GM06990 (cell line): ENCODE measurements around the gene RBFOX1.

Experiments used
- DNase-seq: peaks from one replicate; pipeline ENCODE4 v3.0.0-alpha.2; 2011; ENCODE audit not compliant: insufficient read length; ENCODE audit errors: extremely low read depth
- H3K27me3 ChIP-seq: replicated peaks from 2 replicates; pipeline ENCODE4 v1.6.0; 2011; ENCODE audit warnings: low read length; ENCODE audit not compliant: control insufficient read depth, insufficient read depth
- H3K36me3 ChIP-seq: 2 replicates; pipeline ENCODE4 v1.5.1; 2011; ENCODE audit warnings: low read length; ENCODE audit not compliant: control insufficient read depth, insufficient read depth
- H3K4me3 ChIP-seq: replicated peaks from 2 replicates; pipeline ENCODE4 v1.5.1; 2011; ENCODE audit warnings: low read depth, mild to moderate bottlenecking, control low read depth, low read length
- CTCF ChIP-seq: IDR thresholded peaks from 2 replicates; pipeline ENCODE4 v1.5.1; 2011; ENCODE audit warnings: low read length, control low read depth, mild to moderate bottlenecking, inconsistent platforms; ENCODE audit not compliant: insufficient read depth, poor library complexity, severe bottlenecking

The RBFOX1 gene

GRCh38 chr16:7585705-7586104 is 253.1 kb downstream of the RBFOX1 start:
- no peaks in the 10 kb centered on the region for H3K27me3 ChIP-seq
- TF ChIP-seq CTCF: no peak
- no peaks in the 10 kb centered on the region for H3K36me3 ChIP-seq
- no peak overlapping the region for H3K4me3 ChIP-seq
- DNase-seq: no peak

GRCh38 chr16:7590934-7591333 is 258.3 kb downstream of the RBFOX1 start:
- DNase-seq: no peak
- TF ChIP-seq CTCF: no peak
- Histone ChIP-seq H3K27me3 (no peaks in the 10 kb centered on the region), H3K36me3 (no peaks in the 10 kb centered on the region), H3K4me3 (no peak overlapping the region)

- H3K27me3 ChIP-seq: no peaks in the 10 kb centered on the region
- TF ChIP-seq CTCF: no peak
- H3K4me3 ChIP-seq: no peak overlapping the region
- DNase-seq: no peak
- H3K36me3 ChIP-seq: no peaks in the 10 kb centered on the region
Observed at GRCh38 chr16:7596308-7596707, 263.7 kb downstream of the RBFOX1 start.

- Histone ChIP-seq H3K36me3 (no peaks in the 10 kb centered on the region), H3K4me3 (no peak overlapping the region), H3K27me3 (no peaks in the 10 kb centered on the region)
- no peak for DNase-seq
- no peak for TF ChIP-seq CTCF
Observed at GRCh38 chr16:7597677-7598076, 265.0 kb downstream of the RBFOX1 start.

- H3K27me3 ChIP-seq: no peaks in the 10 kb centered on the region
- H3K36me3 ChIP-seq: no peaks in the 10 kb centered on the region
- no peak for DNase-seq
Observed at GRCh38 chr16:7601100-7601499, 268.5 kb downstream of the RBFOX1 start.

More at GRCh38 chr16:7601100-7601499, 268.5 kb downstream of the RBFOX1 start:
- H3K4me3 ChIP-seq: no peak overlapping the region
- TF ChIP-seq CTCF: no peak
